Measurements from ENCODE around the gene SP110.

SP110 gene

DNA sequence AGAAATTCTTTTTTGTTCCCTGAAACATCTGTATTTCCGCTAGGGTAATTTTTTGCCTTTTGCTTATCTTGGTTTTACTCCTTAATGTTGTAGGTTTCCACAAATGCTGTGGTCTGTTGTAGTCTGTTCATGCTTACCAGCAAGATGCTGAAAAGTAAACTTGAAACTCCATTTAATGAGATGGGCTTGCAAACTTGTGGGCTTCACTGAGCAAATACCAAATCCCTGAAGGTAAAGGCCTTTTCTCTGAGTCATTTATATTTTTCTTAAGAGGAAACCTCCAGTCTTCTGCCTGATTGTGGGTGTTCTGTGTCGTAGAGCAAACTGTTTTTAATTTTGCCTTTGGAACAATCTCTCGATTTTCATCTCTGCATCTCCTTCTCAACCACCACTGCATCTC lies 15.1 kb upstream of the SP110 start:
- Histone ChIP-seq H3K4me1 (ENCODE audit: control insufficient read depth, insufficient read depth, low read length) (peaks cover 2% of the 10 kb centered on the region; the same call in 1 of the 2 replicates), H3K4me3 (ENCODE audit: low read depth, low read length) (no peak overlapping the region), H3K9me3 (ENCODE audit: control insufficient read depth, insufficient read depth, low read depth, low read length) (no peaks in the 10 kb centered on the region), H3K27ac (ENCODE audit: extremely low read depth, low read depth, low read length) (no peak overlapping the region), H3K36me3 (ENCODE audit: control insufficient read depth in 2 of 2, insufficient read depth in 1 of 2, low read length in 2 of 2) (no peaks in the 10 kb centered on the region)
- CTCF ChIA-PET = no interaction called here
- POLR2A ChIA-PET = no interaction called here
- TF ChIP-seq SP2 (tag by site-specific recombination; IDR thresholded peaks at IDR 0.05) = no peak
- no peak for TF ChIP-seq MYNN (tag by site-specific recombination; IDR thresholded peaks at IDR 0.05; ENCODE audit: borderline replicate concordance)
- no peak for TF ChIP-seq ZNF280C (tag by site-specific recombination; IDR thresholded peaks at IDR 0.05)
- no peak for TF ChIP-seq CTCF (tag by site-specific recombination; IDR thresholded peaks at IDR 0.05)
- TF ChIP-seq, protein P1, sequence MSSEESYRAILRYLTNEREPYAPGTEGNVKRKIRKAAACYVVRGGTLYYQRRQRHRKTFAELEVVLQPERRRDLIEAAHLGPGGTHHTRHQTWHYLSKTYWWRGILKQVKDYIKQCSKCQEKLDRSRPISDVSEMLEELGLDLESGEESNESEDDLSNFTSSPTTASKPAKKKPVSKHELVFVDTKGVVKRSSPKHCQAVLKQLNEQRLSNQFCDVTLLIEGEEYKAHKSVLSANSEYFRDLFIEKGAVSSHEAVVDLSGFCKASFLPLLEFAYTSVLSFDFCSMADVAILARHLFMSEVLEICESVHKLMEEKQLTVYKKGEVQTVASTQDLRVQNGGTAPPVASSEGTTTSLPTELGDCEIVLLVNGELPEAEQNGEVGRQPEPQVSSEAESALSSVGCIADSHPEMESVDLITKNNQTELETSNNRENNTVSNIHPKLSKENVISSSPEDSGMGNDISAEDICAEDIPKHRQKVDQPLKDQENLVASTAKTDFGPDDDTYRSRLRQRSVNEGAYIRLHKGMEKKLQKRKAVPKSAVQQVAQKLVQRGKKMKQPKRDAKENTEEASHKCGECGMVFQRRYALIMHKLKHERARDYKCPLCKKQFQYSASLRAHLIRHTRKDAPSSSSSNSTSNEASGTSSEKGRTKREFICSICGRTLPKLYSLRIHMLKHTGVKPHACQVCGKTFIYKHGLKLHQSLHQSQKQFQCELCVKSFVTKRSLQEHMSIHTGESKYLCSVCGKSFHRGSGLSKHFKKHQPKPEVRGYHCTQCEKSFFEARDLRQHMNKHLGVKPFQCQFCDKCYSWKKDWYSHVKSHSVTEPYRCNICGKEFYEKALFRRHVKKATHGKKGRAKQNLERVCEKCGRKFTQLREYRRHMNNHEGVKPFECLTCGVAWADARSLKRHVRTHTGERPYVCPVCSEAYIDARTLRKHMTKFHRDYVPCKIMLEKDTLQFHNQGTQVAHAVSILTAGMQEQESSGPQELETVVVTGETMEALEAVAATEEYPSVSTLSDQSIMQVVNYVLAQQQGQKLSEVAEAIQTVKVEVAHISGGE (tag by site-specific recombination; conservative IDR thresholded peaks at IDR 0.05; ENCODE audit: low read depth) = no peak
- no peak for TF ChIP-seq ZNF121 (tag by site-specific recombination; IDR thresholded peaks at IDR 0.05)

- H3K27ac ChIP-seq (ENCODE audit: extremely low read depth, low read depth, low read length) = no peak overlapping the region
- H3K36me3 ChIP-seq (ENCODE audit: control insufficient read depth in 2 of 2, insufficient read depth in 1 of 2, low read length in 2 of 2) = no peaks in the 10 kb centered on the region
- POLR2A ChIA-PET = no interaction called here
- CTCF ChIA-PET = no interaction called here
- H3K4me3 ChIP-seq (ENCODE audit: low read depth, low read length) = no peak overlapping the region
- no peaks in the 10 kb centered on the region for H3K9me3 ChIP-seq (ENCODE audit: control insufficient read depth, insufficient read depth, low read depth, low read length)
- peaks cover 2% of the 10 kb centered on the region; the same call in 1 of the 2 replicates for H3K4me1 ChIP-seq (ENCODE audit: control insufficient read depth, insufficient read depth, low read length)
- TF ChIP-seq, protein P2, sequence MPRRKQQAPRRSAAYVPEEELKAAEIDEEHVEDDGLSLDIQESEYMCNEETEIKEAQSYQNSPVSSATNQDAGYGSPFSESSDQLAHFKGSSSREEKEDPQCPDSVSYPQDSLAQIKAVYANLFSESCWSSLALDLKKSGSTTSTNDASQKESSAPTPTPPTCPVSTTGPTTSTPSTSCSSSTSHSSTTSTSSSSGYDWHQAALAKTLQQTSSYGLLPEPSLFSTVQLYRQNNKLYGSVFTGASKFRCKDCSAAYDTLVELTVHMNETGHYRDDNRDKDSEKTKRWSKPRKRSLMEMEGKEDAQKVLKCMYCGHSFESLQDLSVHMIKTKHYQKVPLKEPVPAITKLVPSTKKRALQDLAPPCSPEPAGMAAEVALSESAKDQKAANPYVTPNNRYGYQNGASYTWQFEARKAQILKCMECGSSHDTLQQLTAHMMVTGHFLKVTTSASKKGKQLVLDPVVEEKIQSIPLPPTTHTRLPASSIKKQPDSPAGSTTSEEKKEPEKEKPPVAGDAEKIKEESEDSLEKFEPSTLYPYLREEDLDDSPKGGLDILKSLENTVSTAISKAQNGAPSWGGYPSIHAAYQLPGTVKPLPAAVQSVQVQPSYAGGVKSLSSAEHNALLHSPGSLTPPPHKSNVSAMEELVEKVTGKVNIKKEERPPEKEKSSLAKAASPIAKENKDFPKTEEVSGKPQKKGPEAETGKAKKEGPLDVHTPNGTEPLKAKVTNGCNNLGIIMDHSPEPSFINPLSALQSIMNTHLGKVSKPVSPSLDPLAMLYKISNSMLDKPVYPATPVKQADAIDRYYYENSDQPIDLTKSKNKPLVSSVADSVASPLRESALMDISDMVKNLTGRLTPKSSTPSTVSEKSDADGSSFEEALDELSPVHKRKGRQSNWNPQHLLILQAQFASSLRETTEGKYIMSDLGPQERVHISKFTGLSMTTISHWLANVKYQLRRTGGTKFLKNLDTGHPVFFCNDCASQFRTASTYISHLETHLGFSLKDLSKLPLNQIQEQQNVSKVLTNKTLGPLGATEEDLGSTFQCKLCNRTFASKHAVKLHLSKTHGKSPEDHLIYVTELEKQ (tag by site-specific recombination; IDR thresholded peaks at IDR 0.05; ENCODE audit: borderline replicate concordance) = no peak
- TF ChIP-seq, protein P3, sequence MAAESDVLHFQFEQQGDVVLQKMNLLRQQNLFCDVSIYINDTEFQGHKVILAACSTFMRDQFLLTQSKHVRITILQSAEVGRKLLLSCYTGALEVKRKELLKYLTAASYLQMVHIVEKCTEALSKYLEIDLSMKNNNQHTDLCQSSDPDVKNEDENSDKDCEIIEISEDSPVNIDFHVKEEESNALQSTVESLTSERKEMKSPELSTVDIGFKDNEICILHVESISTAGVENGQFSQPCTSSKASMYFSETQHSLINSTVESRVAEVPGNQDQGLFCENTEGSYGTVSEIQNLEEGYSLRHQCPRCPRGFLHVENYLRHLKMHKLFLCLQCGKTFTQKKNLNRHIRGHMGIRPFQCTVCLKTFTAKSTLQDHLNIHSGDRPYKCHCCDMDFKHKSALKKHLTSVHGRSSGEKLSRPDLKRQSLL (tag by site-specific recombination; IDR thresholded peaks at IDR 0.05) = no peak
- TF ChIP-seq HOXC10 (CRISPR knock-in tag; IDR thresholded peaks at IDR 0.05) (no peak), ATF2 (tag by site-specific recombination; IDR thresholded peaks at IDR 0.05; ENCODE audit: low read depth) (no peak), ZNF175 (tag by site-specific recombination; IDR thresholded peaks at IDR 0.05) (no peak), OSR2 (tag by site-specific recombination; IDR thresholded peaks at IDR 0.05) (no peak)
- TF ChIP-seq, protein P4, sequence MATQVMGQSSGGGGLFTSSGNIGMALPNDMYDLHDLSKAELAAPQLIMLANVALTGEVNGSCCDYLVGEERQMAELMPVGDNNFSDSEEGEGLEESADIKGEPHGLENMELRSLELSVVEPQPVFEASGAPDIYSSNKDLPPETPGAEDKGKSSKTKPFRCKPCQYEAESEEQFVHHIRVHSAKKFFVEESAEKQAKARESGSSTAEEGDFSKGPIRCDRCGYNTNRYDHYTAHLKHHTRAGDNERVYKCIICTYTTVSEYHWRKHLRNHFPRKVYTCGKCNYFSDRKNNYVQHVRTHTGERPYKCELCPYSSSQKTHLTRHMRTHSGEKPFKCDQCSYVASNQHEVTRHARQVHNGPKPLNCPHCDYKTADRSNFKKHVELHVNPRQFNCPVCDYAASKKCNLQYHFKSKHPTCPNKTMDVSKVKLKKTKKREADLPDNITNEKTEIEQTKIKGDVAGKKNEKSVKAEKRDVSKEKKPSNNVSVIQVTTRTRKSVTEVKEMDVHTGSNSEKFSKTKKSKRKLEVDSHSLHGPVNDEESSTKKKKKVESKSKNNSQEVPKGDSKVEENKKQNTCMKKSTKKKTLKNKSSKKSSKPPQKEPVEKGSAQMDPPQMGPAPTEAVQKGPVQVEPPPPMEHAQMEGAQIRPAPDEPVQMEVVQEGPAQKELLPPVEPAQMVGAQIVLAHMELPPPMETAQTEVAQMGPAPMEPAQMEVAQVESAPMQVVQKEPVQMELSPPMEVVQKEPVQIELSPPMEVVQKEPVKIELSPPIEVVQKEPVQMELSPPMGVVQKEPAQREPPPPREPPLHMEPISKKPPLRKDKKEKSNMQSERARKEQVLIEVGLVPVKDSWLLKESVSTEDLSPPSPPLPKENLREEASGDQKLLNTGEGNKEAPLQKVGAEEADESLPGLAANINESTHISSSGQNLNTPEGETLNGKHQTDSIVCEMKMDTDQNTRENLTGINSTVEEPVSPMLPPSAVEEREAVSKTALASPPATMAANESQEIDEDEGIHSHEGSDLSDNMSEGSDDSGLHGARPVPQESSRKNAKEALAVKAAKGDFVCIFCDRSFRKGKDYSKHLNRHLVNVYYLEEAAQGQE (tag by site-specific recombination; IDR thresholded peaks at IDR 0.05) = no peak
Observed at GRCh38 chr2:230234122-230234722, 14.4 kb upstream of the SP110 start.

All from HEK293 (cell line).